ENCODE data around the gene LRRC10B.

GRCh38 chr11:61507962-61508861, at the start of gene LRRC10B:
- peak in 1 of 4 donors; percentile 39 for TF ChIP-seq POLR2AphosphoS5 (IDR thresholded peaks at IDR 0.05)
- TF ChIP-seq, protein P1, sequence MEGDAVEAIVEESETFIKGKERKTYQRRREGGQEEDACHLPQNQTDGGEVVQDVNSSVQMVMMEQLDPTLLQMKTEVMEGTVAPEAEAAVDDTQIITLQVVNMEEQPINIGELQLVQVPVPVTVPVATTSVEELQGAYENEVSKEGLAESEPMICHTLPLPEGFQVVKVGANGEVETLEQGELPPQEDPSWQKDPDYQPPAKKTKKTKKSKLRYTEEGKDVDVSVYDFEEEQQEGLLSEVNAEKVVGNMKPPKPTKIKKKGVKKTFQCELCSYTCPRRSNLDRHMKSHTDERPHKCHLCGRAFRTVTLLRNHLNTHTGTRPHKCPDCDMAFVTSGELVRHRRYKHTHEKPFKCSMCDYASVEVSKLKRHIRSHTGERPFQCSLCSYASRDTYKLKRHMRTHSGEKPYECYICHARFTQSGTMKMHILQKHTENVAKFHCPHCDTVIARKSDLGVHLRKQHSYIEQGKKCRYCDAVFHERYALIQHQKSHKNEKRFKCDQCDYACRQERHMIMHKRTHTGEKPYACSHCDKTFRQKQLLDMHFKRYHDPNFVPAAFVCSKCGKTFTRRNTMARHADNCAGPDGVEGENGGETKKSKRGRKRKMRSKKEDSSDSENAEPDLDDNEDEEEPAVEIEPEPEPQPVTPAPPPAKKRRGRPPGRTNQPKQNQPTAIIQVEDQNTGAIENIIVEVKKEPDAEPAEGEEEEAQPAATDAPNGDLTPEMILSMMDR (IDR thresholded peaks at IDR 0.05), result no peak

Measured in sigmoid colon (tissue), 4 donors.